ENCODE data around the gene CBFA2T3.

Gene CBFA2T3

DNA sequence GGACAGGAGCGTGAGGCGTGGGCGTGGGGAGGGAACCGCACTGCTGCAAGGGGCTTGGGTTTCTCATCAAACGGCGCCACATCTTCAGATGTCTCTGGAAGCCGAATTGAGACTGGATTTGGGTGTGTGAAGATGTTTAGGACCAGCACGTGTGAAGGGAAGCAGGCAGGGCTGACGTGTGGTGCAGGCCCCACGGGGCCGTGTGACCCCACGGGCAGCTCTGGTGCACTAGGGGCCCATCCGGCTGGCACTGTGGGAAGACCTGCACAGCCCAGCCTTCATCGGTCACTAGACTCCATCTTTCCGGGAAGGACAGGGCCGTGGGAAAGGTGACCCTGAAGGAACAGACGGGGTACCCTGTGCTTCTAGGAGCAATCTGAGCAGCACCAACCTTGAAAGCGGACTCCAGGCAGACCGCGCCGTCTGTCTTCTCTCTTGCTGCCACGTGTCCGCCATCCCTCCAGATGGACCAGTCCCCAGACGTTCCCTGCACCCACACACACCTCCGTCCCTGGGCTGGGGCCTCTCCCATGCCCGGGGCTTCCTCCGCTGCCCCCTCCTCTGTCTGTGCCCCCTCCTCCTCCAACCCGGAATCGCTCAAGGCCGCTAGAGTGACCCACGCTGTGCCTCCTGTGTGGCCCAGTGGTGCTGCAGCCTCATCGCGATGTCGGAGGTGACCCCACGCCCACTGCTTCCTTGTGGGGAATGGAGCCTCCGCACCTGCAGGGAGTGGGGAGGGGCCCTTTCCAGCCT, 23.4 kb upstream of the CBFA2T3 start:
- peaks cover 17% of the 10 kb centered on the region for H3K27me3 ChIP-seq (ENCODE audit: control insufficient read depth, insufficient read depth, low read length)

DNA sequence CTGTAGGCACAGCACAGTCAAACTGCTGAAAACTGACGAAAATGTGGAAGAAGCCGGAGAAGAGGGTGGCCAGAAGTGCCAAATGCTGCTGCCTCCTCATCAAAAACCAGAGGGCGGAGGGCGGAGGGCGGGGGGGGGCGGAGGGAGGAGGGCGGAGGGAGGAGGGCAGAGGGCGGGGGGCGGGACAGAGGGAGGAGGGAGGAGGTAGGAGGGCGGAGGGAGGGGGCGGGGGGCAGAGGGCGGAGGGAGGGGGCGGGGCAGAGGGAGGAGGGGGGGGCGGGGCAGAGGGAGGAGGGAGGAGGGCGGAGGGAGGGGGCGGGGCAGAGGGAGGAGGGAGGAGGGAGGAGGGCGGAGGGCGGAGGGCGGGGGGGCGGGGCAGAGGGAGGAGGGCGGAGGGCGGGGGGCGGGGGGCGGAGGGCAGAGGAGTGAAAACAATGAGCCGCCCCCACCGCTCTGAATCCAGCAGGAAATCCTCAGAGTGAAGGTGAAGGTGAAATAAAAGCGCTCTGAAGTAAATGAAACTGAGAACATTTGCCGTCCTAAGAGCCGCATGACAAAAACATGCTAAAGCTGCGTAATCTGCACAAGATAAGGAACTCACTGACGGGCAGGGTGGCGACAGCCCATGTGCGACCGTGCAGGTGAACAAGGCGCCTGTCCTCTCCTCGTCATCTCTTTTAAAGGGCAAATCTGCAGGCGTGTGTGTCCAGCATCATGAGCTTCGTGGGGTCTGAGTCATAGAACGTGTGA, 22.6 kb upstream of the CBFA2T3 start:
- Histone ChIP-seq H3K9ac (ENCODE audit: low read length) (no peak overlapping the region), H3K36me3 (ENCODE audit: control insufficient read depth, insufficient read depth, low read length) (no peaks in the 10 kb centered on the region), H3K27ac (ENCODE audit: low read depth, low read length) (no peak overlapping the region), H3K27me3 (ENCODE audit: control insufficient read depth, insufficient read depth, low read length) (peaks cover 17% of the 10 kb centered on the region), H3K4me1 (ENCODE audit: control insufficient read depth, insufficient read depth, low read length) (no peaks in the 10 kb centered on the region), H3K4me3 (ENCODE audit: low read length) (no peak overlapping the region)

More for the DNA sequence above, 23.4 kb upstream of the CBFA2T3 start:
- H3K36me3 ChIP-seq (ENCODE audit: control insufficient read depth, insufficient read depth, low read length): no peaks in the 10 kb centered on the region
- H3K4me1 ChIP-seq (ENCODE audit: control insufficient read depth, insufficient read depth, low read length): no peaks in the 10 kb centered on the region
- no peak overlapping the region for H3K4me3 ChIP-seq (ENCODE audit: low read length)
- H3K27ac ChIP-seq (ENCODE audit: low read depth, low read length): no peak overlapping the region
- no peak overlapping the region for H3K9ac ChIP-seq (ENCODE audit: low read length)

DNA sequence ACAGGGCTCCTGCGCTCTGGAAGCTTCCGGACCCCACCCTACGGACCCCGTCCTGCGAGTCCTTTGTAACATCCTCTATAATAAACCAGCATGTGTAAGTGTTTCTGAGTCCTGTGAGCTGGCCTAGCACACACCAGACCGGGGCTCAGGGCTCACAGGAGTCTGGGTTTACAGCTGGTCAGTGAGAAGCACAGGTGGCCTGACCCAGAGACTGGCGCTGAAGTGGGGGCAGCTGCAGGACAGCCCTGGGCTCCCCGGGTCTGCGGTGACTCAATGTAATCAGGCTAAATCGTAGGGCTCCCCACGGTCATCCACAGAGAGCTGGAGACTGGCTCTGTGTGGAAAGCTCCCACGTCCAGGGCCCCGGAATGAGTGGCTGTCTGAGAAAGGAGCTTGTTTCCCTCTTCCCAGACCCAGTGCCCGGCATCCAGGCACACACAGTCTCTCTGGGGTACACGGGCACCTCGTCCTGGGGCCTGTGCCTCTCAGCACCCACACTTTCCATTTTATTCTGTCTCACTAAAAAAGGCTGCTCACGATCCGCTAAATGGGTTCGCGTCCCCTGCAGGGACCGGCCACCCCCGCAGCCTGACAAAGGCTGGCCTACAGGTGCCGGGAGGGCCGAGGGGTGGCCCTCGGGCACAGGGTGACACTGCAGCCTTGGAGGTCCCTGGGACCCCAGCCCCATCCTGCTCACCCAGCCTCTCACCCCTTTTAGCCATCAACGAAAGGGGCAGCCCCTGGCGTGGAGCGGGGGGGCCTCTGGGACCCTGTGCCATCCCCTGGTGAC, 18.9 kb upstream of the CBFA2T3 start:
- Histone ChIP-seq H3K27me3 (ENCODE audit: control insufficient read depth, insufficient read depth, low read length) (peaks cover 14% of the 10 kb centered on the region), H3K36me3 (ENCODE audit: control insufficient read depth, insufficient read depth, low read length) (no peaks in the 10 kb centered on the region), H3K4me1 (ENCODE audit: control insufficient read depth, insufficient read depth, low read length) (no peaks in the 10 kb centered on the region), H3K9ac (ENCODE audit: low read length) (no peak overlapping the region), H3K27ac (ENCODE audit: low read depth, low read length) (no peak overlapping the region), H3K4me3 (ENCODE audit: low read length) (no peak overlapping the region)

DNA sequence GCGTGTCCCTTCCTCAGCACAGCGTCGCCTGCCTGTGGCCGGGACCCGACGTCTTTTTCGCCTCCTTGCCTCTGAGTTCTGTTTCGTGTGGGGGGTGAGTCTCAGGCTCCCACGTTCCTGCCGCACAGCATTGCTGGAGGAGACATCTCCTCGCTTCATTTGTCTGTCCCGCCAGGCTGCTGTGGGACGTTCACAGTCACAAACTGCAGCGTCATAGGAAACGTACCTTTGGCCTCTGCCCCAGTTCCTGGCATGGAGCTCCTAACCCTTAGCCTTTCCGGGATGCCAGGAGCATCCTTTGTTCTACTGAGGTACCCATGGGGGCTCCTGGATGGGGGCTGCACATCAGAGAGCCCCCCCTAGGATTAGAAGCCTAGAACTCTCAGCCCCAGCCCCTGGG, 18.2 kb upstream of the CBFA2T3 start:
- Histone ChIP-seq H3K36me3 (ENCODE audit: control insufficient read depth, insufficient read depth, low read length) (no peaks in the 10 kb centered on the region), H3K9ac (ENCODE audit: low read length) (no peak overlapping the region), H3K27me3 (ENCODE audit: control insufficient read depth, insufficient read depth, low read length) (peaks cover 6% of the 10 kb centered on the region), H3K4me3 (ENCODE audit: low read length) (no peak overlapping the region), H3K27ac (ENCODE audit: low read depth, low read length) (no peak overlapping the region), H3K4me1 (ENCODE audit: control insufficient read depth, insufficient read depth, low read length) (no peaks in the 10 kb centered on the region)

DNA sequence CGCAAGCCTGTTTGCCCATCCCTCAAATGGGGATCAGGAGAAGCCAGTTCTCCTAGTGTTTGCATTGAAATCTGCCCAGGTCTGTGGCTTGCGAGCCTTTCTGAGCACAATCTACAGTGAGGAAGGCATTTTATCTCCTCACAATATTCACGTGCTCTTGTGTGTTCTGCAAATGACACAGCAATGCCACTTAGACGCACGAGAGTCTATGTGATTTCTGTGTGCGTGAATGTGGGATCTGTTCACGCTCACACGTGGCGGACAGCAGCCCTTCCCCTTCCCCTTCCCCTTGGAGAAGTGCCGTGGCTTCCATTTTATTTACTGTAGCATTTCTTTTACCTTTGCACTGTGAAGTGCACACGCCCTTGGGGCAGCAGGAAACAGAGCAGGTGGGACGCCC, 17.7 kb upstream of the CBFA2T3 start:
- H3K4me1 ChIP-seq (ENCODE audit: control insufficient read depth, insufficient read depth, low read length): no peaks in the 10 kb centered on the region
- H3K9ac ChIP-seq (ENCODE audit: low read length): no peak overlapping the region
- no peaks in the 10 kb centered on the region for H3K36me3 ChIP-seq (ENCODE audit: control insufficient read depth, insufficient read depth, low read length)
- no peak overlapping the region for H3K27ac ChIP-seq (ENCODE audit: low read depth, low read length)
- H3K4me3 ChIP-seq (ENCODE audit: low read length): no peak overlapping the region
- peaks cover 4% of the 10 kb centered on the region for H3K27me3 ChIP-seq (ENCODE audit: control insufficient read depth, insufficient read depth, low read length)

DNA sequence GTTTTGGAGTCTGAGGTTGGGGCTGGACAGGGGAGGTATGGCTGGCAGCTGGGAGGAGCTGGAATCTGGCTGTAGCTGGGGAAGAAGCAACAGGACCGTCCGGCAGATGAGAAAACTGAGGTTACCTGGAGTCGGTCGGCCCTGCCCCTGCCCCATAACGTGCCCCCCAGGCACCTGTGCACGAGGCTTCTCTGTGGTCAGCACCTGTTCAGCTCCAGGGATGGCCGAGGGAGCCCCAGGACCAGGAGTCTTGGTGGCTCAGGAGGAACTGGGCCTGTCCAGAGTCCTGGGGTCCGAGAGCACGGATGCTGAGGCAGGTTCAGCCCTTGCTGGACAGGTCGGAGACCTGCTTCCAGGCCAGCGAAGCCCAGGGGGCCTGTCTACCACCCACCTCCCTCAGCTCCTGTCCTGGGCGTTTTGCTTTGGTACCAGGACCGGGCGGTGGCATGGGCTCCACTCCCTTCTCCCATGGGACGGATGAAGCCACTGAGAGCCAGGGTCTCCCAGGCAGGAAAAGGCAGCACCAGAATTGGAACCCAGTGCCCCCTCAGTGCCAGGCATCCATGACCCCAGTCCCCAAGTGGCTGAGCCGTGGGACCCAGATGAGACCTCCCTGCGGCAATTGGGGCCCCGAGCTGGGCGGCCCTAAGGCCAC, 17.1 kb upstream of the CBFA2T3 start:
- Histone ChIP-seq H3K27ac (ENCODE audit: low read depth, low read length) (no peak overlapping the region), H3K36me3 (ENCODE audit: control insufficient read depth, insufficient read depth, low read length) (no peaks in the 10 kb centered on the region), H3K27me3 (ENCODE audit: control insufficient read depth, insufficient read depth, low read length) (peaks cover 4% of the 10 kb centered on the region), H3K4me1 (ENCODE audit: control insufficient read depth, insufficient read depth, low read length) (no peaks in the 10 kb centered on the region), H3K4me3 (ENCODE audit: low read length) (no peak overlapping the region), H3K9ac (ENCODE audit: low read length) (no peak overlapping the region)

DNA sequence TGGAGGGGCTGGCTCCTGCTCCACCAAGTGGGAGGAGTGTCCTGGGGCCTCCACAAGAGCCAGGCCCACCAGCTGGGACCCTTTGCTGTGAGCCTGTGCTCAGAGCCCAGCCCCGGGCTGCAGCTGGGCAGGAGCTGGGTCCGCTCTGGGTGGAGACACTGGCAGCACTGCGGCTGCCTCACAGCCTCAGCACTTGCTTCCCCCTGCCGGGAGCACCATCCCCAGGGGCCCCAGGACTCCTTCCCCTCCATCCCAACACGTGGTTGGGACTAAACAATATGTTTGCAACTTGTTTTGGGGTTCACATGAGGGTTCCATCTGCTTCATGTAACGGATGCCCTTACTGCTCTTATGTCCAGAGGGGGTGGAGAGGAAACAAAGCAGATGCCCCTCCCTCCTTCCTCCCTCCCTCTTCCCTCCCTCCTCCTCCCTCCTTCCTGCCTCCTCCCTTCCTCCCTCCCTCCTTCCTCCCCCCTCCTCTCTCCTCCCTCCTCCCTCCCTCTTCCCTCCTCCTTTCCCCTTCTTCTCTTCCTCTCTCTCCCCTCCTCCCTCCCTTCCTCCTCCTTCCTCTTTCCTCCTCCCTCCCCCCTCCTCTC, 16.3 kb upstream of the CBFA2T3 start:
- no peak overlapping the region for H3K4me3 ChIP-seq (ENCODE audit: low read length)
- no peak overlapping the region for H3K27ac ChIP-seq (ENCODE audit: low read depth, low read length)
- H3K4me1 ChIP-seq (ENCODE audit: control insufficient read depth, insufficient read depth, low read length): no peaks in the 10 kb centered on the region
- no peaks in the 10 kb centered on the region for H3K36me3 ChIP-seq (ENCODE audit: control insufficient read depth, insufficient read depth, low read length)
- H3K9ac ChIP-seq (ENCODE audit: low read length): no peak overlapping the region
- H3K27me3 ChIP-seq (ENCODE audit: control insufficient read depth, insufficient read depth, low read length): peaks cover 4% of the 10 kb centered on the region

DNA sequence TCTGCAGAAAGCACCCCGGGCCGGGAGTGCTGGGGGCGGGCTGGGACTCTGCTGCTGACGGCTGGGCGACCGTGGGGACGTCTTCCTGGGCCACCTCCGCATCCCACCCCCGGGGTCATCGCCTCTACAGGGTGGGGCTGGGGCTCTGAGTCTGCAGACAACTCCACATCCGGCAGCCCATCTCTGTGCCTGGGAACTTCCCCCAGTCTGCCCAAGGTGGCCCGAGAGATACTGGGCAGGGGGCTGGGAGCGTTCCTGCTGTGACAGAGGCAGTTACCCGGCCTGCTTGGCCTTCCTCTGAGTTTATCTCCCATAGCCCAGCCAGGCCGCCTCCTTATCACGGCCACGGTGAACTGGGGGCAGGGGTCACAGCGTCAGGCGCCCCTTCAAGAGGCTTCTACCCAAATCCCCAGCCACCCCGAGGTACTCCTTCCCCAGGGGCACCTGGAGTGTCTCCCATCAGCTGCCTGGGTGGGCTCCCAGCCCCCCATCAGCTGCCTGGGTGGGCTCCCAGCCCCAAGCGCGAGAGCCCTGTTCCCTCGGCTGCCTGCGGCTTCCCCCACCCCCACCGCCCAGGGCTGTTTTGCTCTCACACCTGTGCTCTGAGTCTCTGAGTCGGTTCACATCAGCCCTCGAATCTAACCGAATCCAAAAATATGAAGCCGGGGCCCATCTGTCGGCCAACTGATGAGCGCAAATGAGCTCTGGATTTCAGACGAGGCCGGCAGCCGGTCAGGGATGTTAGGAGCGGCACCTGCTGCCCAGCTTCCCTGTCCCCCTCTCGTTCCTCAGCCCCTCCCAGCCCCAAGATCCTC, 15.6 kb upstream of the CBFA2T3 start:
- Histone ChIP-seq H3K9ac (ENCODE audit: low read length) (no peak overlapping the region), H3K4me1 (ENCODE audit: control insufficient read depth, insufficient read depth, low read length) (no peaks in the 10 kb centered on the region), H3K36me3 (ENCODE audit: control insufficient read depth, insufficient read depth, low read length) (no peaks in the 10 kb centered on the region), H3K27me3 (ENCODE audit: control insufficient read depth, insufficient read depth, low read length) (peaks cover 4% of the 10 kb centered on the region), H3K4me3 (ENCODE audit: low read length) (no peak overlapping the region), H3K27ac (ENCODE audit: low read depth, low read length) (no peak overlapping the region)

DNA sequence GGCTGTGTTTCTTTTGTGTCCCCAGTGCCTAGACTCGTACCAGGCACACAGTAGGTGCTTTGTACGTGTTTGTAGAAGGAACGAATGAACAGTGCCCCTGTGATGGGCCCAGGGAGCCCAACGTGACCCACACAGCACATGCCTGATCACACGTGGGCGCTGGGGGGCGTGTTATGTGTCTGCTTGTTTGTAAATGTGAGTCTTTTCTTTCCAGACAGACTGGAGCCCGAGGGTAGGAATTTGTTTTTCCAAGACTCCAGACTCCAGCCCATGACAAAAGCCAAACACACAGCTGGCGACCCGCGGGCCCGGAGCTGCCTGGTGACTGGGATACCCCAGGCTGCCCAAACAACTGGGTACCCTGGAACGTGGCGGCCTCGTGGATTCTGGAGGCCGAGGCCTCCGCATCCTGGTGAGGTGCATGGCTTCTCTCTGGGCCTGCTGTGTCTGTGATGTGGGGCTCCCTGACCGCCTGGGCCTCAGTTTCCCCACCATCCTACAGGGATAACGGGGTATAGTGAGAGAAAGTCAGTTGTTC, 14.9 kb upstream of the CBFA2T3 start:
- Histone ChIP-seq H3K4me3 (ENCODE audit: low read length) (no peak overlapping the region), H3K27me3 (ENCODE audit: control insufficient read depth, insufficient read depth, low read length) (peaks cover 4% of the 10 kb centered on the region), H3K4me1 (ENCODE audit: control insufficient read depth, insufficient read depth, low read length) (no peaks in the 10 kb centered on the region), H3K27ac (ENCODE audit: low read depth, low read length) (no peak overlapping the region), H3K9ac (ENCODE audit: low read length) (no peak overlapping the region), H3K36me3 (ENCODE audit: control insufficient read depth, insufficient read depth, low read length) (no peaks in the 10 kb centered on the region)

DNA sequence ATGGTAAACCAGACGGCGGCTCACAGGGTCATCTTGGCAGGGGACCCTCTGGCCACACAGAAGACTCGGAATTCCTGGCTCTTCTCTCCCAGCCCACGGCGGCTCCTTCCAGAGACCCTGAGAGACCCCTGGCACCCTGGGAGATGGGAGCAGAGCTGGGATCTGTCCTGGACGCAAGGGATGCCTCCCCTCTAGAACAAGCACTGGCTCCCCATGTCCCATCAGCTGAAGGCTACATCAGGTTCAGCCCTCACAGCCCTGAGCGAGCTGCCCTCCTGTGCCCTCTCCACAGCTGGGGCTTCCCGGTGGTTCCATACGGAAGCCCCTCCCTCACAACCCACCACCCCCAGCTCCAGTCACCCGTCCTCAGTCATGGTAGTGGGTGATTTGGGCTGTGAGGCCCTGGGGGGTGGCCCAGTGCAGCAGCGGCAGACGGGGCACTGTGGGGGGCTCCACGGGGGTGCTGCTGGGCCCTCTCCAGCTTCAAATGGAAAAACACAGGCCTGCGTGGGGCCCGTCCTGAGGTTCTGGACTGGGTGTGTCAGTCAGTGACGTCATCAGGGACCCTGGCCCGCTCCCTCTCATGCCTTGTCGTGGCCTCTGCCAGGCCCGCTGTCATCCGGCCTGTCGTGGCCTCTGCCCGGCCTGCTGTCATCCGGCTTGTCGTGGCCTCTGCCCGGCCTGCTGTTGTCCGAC, 13.0 kb upstream of the CBFA2T3 start:
- H3K4me3 ChIP-seq (ENCODE audit: low read length): no peak overlapping the region
- H3K27me3 ChIP-seq (ENCODE audit: control insufficient read depth, insufficient read depth, low read length): peaks cover 4% of the 10 kb centered on the region
- H3K4me1 ChIP-seq (ENCODE audit: control insufficient read depth, insufficient read depth, low read length): no peaks in the 10 kb centered on the region

More for the DNA sequence above, 13.0 kb upstream of the CBFA2T3 start:
- no peaks in the 10 kb centered on the region for H3K36me3 ChIP-seq (ENCODE audit: control insufficient read depth, insufficient read depth, low read length)
- H3K9ac ChIP-seq (ENCODE audit: low read length): no peak overlapping the region
- no peak overlapping the region for H3K27ac ChIP-seq (ENCODE audit: low read depth, low read length)

Measured in rectal smooth muscle tissue (tissue), 1 donor.